WTC11 (cell line): ENCODE measurements around the gene KRTAP9-2.

Experiments used
- ESRRA ChIP-seq: sonication (generic); formaldehyde crosslinking; IDR thresholded peaks from 2 replicates; pipeline ENCODE4 v1.8.1; 2022; ENCODE audit warnings: mild to moderate bottlenecking, missing genetic modification reagents, borderline replicate concordance
- FOXJ3 ChIP-seq: sonication (generic); formaldehyde crosslinking; IDR thresholded peaks from 2 replicates; pipeline ENCODE4 v1.9.0; 2021; ENCODE audit warnings: missing genetic modification reagents, mild to moderate bottlenecking, borderline replicate concordance
- FOXP1 ChIP-seq: sonication (generic); formaldehyde crosslinking; IDR thresholded peaks from 2 replicates; pipeline ENCODE4 v1.8.0; 2022; ENCODE audit warnings: missing genetic modification reagents, mild to moderate bottlenecking, moderate library complexity, borderline replicate concordance
- FOXP4 ChIP-seq: sonication (generic); formaldehyde crosslinking; IDR thresholded peaks from 2 replicates; pipeline ENCODE4 v1.8.0; 2022; ENCODE audit warnings: mild to moderate bottlenecking, missing genetic modification reagents
- MXD4 ChIP-seq: fragments of 250-450 bp; sonication (Bioruptor Pico); IDR thresholded peaks from 2 replicates; pipeline ENCODE4 v1.8.0; 2021; ENCODE audit warnings: mild to moderate bottlenecking, moderate library complexity, borderline replicate concordance
- NR1H2 ChIP-seq: sonication (generic); formaldehyde crosslinking; IDR thresholded peaks from 2 replicates; pipeline ENCODE4 v1.9.0; 2021; ENCODE audit warnings: mild to moderate bottlenecking, moderate library complexity, missing genetic modification reagents
- TEAD1 ChIP-seq: sonication (generic); formaldehyde crosslinking; IDR thresholded peaks from 2 replicates; pipeline ENCODE4 v1.8.0; 2022; ENCODE audit warnings: mild to moderate bottlenecking, missing genetic modification reagents
- ZNF138 ChIP-seq: sonication (generic); formaldehyde crosslinking; conservative IDR thresholded peaks from 2 replicates; pipeline ENCODE4 v1.8.1; 2022; ENCODE audit warnings: mild to moderate bottlenecking, moderate library complexity, missing genetic modification reagents
- TF ChIP-seq, protein P1 (sequence below): sonication (generic); formaldehyde crosslinking; conservative IDR thresholded peaks from 2 replicates; pipeline ENCODE4 v1.8.1; 2022; ENCODE audit warnings: mild to moderate bottlenecking, missing genetic modification reagents
- TF ChIP-seq, protein P2 (sequence below): fragments of 200-600 bp; IDR thresholded peaks from 2 replicates; pipeline ENCODE4 v1.8.0; 2022; ENCODE audit warnings: antibody characterized with exemption
- TF ChIP-seq, protein P3 (sequence below): sonication (generic); formaldehyde crosslinking; IDR thresholded peaks from 2 replicates; pipeline ENCODE4 v1.8.1; 2022; ENCODE audit warnings: low read depth, mild to moderate bottlenecking, moderate library complexity, missing genetic modification reagents, borderline replicate concordance
- TF ChIP-seq, protein P4 (sequence below): sonication (generic); formaldehyde crosslinking; IDR thresholded peaks from 2 replicates; pipeline ENCODE4 v1.8.1; 2022; ENCODE audit warnings: mild to moderate bottlenecking, missing genetic modification reagents, moderate library complexity, borderline replicate concordance

GRCh38 chr17:41251261-41251660 lies 24.8 kb downstream of the KRTAP9-2 start:
- no peak for TF ChIP-seq MXD4 (CRISPR knock-in tag)
- TF ChIP-seq, protein P1, sequence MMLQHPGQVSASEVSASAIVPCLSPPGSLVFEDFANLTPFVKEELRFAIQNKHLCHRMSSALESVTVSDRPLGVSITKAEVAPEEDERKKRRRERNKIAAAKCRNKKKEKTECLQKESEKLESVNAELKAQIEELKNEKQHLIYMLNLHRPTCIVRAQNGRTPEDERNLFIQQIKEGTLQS = no peak
- TF ChIP-seq, protein P2, sequence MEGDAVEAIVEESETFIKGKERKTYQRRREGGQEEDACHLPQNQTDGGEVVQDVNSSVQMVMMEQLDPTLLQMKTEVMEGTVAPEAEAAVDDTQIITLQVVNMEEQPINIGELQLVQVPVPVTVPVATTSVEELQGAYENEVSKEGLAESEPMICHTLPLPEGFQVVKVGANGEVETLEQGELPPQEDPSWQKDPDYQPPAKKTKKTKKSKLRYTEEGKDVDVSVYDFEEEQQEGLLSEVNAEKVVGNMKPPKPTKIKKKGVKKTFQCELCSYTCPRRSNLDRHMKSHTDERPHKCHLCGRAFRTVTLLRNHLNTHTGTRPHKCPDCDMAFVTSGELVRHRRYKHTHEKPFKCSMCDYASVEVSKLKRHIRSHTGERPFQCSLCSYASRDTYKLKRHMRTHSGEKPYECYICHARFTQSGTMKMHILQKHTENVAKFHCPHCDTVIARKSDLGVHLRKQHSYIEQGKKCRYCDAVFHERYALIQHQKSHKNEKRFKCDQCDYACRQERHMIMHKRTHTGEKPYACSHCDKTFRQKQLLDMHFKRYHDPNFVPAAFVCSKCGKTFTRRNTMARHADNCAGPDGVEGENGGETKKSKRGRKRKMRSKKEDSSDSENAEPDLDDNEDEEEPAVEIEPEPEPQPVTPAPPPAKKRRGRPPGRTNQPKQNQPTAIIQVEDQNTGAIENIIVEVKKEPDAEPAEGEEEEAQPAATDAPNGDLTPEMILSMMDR = no peak
- TF ChIP-seq, protein P3, sequence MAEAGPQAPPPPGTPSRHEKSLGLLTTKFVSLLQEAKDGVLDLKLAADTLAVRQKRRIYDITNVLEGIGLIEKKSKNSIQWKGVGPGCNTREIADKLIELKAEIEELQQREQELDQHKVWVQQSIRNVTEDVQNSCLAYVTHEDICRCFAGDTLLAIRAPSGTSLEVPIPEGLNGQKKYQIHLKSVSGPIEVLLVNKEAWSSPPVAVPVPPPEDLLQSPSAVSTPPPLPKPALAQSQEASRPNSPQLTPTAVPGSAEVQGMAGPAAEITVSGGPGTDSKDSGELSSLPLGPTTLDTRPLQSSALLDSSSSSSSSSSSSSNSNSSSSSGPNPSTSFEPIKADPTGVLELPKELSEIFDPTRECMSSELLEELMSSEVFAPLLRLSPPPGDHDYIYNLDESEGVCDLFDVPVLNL (CRISPR knock-in tag) = no peak
- TF ChIP-seq, protein P4, sequence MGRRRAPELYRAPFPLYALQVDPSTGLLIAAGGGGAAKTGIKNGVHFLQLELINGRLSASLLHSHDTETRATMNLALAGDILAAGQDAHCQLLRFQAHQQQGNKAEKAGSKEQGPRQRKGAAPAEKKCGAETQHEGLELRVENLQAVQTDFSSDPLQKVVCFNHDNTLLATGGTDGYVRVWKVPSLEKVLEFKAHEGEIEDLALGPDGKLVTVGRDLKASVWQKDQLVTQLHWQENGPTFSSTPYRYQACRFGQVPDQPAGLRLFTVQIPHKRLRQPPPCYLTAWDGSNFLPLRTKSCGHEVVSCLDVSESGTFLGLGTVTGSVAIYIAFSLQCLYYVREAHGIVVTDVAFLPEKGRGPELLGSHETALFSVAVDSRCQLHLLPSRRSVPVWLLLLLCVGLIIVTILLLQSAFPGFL (CRISPR knock-in tag) = no peak
- TF ChIP-seq FOXP1 (CRISPR knock-in tag) = no peak
- TF ChIP-seq FOXP4 (CRISPR knock-in tag) = no peak
- no peak for TF ChIP-seq ZNF138 (CRISPR knock-in tag)
- no peak for TF ChIP-seq TEAD1 (CRISPR knock-in tag)
- no peak for TF ChIP-seq FOXJ3 (CRISPR knock-in tag)
- no peak for TF ChIP-seq NR1H2 (CRISPR knock-in tag)
- TF ChIP-seq ESRRA = no peak
